NCI-H1436 treated with DMSO at 0.1 percent for 48 hours (cell line): Measurements from ENCODE around the gene TMED10.

Source experiments
- DNase-seq: peaks from one replicate; lab custom pipeline; 2025; lab: John Stamatoyannopoulos, UW

TMED10 gene

DNA sequence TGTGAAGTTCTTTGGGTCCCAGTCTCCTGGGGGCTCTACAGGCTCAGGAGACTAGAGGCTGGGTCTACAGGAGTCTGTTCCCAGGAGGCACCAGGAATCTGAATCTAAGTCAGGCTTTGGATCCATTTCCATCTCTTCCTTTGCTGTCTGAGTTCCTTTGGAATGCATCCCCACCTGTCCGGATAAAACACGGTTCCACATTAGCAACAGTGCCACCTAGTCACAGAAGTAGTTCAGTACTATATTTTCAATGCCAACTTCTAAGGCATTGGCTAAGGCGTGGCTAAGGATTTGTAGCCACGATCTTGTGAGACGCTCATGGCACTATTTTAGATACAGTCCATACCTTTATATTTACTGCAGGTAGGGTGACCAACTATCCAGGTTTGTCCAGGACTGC lies 91.9 kb downstream of the TMED10 start:
- DNase-seq, result no peak

- DNase-seq, result no peak
Measured at GRCh38 chr14:75083271-75083670, 93.1 kb downstream of the TMED10 start.

- no peak for DNase-seq
Measured at GRCh38 chr14:75081660-75082229, 94.7 kb downstream of the TMED10 start.
